ENCODE data around the gene MAPKAPK2. TPM values are rescaled to one million over a fixed set of nuclear protein-coding genes. Genes with fewer than 3 reads are reported as not detected.

MAPKAPK2 gene
- total RNA-seq, 8 experiments from 2014 or later = 29.4 to 120 (median 43.5) TPM

GRCh38 chr1:206723462-206723804, 38.7 kb downstream of the MAPKAPK2 start:
- H3K27ac ChIP-seq = no peak overlapping the region
- 64 to 100% (median 73%) methylated on average over 2 to 3 of the region's 4 CpGs; no CpG with 5 or more reads in 5 of the 10 experiments for WGBS, 10 experiments
- H3K4me3 ChIP-seq = no peak overlapping the region
- no peak for ATAC-seq (replicated peaks in 6 of 8)
- in situ Hi-C loops (cut with MboI; ENCODE audit: low pct_unique_long_range_greater_than_20kb in 2 of 9, low sequenced_read_pairs in 9 of 9, unreplicated experiment in 9 of 9) = no loop called here
- peaks cover 3 to 6% of the 10 kb centered on the region in 2 donors for H3K4me1 ChIP-seq (replicated peaks in 1 of 2)

- Histone ChIP-seq H3K4me1 (replicated peaks in 1 of 2) (peaks cover 3 to 4% of the 10 kb centered on the region in 2 donors), H3K27ac (no peak overlapping the region), H3K4me3 (no peak overlapping the region)
- 13 to 90% (median 72%) methylated on average over 2 to 12 of the region's 12 CpGs; no CpG with 5 or more reads in 1 of the 10 experiments for WGBS, 10 experiments
- peak in 5 of 8 experiments; percentile 11 to 63 (median 55) for ATAC-seq (replicated peaks in 6 of 8)
- in situ Hi-C loops (cut with MboI; ENCODE audit: low pct_unique_long_range_greater_than_20kb in 2 of 9, low sequenced_read_pairs in 9 of 9, unreplicated experiment in 9 of 9) = no loop called here
Measured at GRCh38 chr1:206723805-206724472, 39.2 kb downstream of the MAPKAPK2 start.

GRCh38 chr1:206725109-206725963, 40.6 kb downstream of the MAPKAPK2 start:
- in situ Hi-C loops (cut with MboI; ENCODE audit: low pct_unique_long_range_greater_than_20kb in 2 of 9, low sequenced_read_pairs in 9 of 9, unreplicated experiment in 9 of 9) = loop anchor here in 2 of 9 experiments (25.0 kb wide), 1 partner anchor 187 kb away; the partner anchor contains the start of gene FCMR (in 2 of the 2)
- H3K4me1 ChIP-seq (replicated peaks in 1 of 2) = peaks cover 3 to 4% of the 10 kb centered on the region in 2 donors
- H3K27ac ChIP-seq = no peak overlapping the region
- 0 to 100% (median 71%) methylated on average over 1 to 9 of the region's 9 CpGs; no CpG with 5 or more reads in 2 of the 10 experiments for WGBS, 10 experiments
- peak in 4 of 8 experiments; percentile 7 to 36 (median 16) for ATAC-seq (replicated peaks in 6 of 8)
- no peak overlapping the region for H3K4me3 ChIP-seq

GRCh38 chr1:206727981-206728696, 43.4 kb downstream of the MAPKAPK2 start:
- no peak overlapping the region for H3K4me3 ChIP-seq
- in situ Hi-C loops (cut with MboI; ENCODE audit: low pct_unique_long_range_greater_than_20kb in 2 of 9, low sequenced_read_pairs in 9 of 9, unreplicated experiment in 9 of 9) = loop anchor here in 2 of 9 experiments (25.0 kb wide), 1 partner anchor 184 kb away; the partner anchor contains the start of gene FCMR (in 2 of the 2)
- WGBS, 10 experiments = 92 to 100% (median 100%) methylated on average over 1 to 7 of the region's 8 CpGs; no CpG with 5 or more reads in 4 of the 10 experiments
- ATAC-seq (replicated peaks in 6 of 8) = peak in 4 of 8 experiments; percentile 8 to 73 (median 46)
- peaks cover 3 to 4% of the 10 kb centered on the region in 2 donors for H3K4me1 ChIP-seq (replicated peaks in 1 of 2)
- no peak overlapping the region for H3K27ac ChIP-seq

GRCh38 chr1:206728697-206728987, 43.9 kb downstream of the MAPKAPK2 start:
- Histone ChIP-seq H3K27ac (no peak overlapping the region), H3K4me1 (replicated peaks in 1 of 2) (peaks cover 3 to 4% of the 10 kb centered on the region in 2 donors), H3K4me3 (no peak overlapping the region)
- peak in 2 of 8 experiments; percentile 11 to 20 for ATAC-seq (replicated peaks in 6 of 8)
- 94 to 100% (median 94%) methylated on average over 1 to 9 of the region's 9 CpGs; no CpG with 5 or more reads in 7 of the 10 experiments for WGBS, 10 experiments
- in situ Hi-C loops (cut with MboI; ENCODE audit: low pct_unique_long_range_greater_than_20kb in 2 of 9, low sequenced_read_pairs in 9 of 9, unreplicated experiment in 9 of 9) = loop anchor here in 2 of 9 experiments (25.0 kb wide), 1 partner anchor 184 kb away; the partner anchor contains the start of gene FCMR (in 2 of the 2)

- Histone ChIP-seq H3K4me1 (replicated peaks in 1 of 2) (peaks cover 3 to 4% of the 10 kb centered on the region in 2 donors), H3K27ac (no peak overlapping the region), H3K4me3 (no peak overlapping the region)
- no peak for ATAC-seq (replicated peaks in 6 of 8)
- in situ Hi-C loops (cut with MboI; ENCODE audit: low pct_unique_long_range_greater_than_20kb in 2 of 9, low sequenced_read_pairs in 9 of 9, unreplicated experiment in 9 of 9) = loop anchor here in 2 of 9 experiments (25.0 kb wide), 1 partner anchor 183 kb away; the partner anchor contains the start of gene FCMR (in 2 of the 2)
- 83 to 100% (median 95%) methylated on average over 1 to 4 of the region's 6 CpGs; no CpG with 5 or more reads in 6 of the 10 experiments for whole genome bisulfite sequencing, 10 experiments
Measured at GRCh38 chr1:206729050-206729449, 44.3 kb downstream of the MAPKAPK2 start.

- Histone ChIP-seq H3K27ac (no peak overlapping the region), H3K4me3 (no peak overlapping the region), H3K4me1 (replicated peaks in 1 of 2) (peaks cover 3 to 4% of the 10 kb centered on the region in 2 donors)
- in situ Hi-C loops (cut with MboI; ENCODE audit: low pct_unique_long_range_greater_than_20kb in 2 of 9, low sequenced_read_pairs in 9 of 9, unreplicated experiment in 9 of 9) = loop anchor here in 2 of 9 experiments (25.0 kb wide), 1 partner anchor 183 kb away; the partner anchor contains the start of gene FCMR (in 2 of the 2)
- WGBS, 10 experiments = 78 to 100% (median 96%) methylated on average over 1 to 3 of the region's 3 CpGs; no CpG with 5 or more reads in 3 of the 10 experiments
- ATAC-seq (replicated peaks in 6 of 8) = no peak
Measured at GRCh38 chr1:206729507-206729906, 44.8 kb downstream of the MAPKAPK2 start.

- Histone ChIP-seq H3K4me3 (no peak overlapping the region), H3K4me1 (replicated peaks in 1 of 2) (peaks cover 3 to 4% of the 10 kb centered on the region in 2 donors), H3K27ac (no peak overlapping the region)
- WGBS, 10 experiments = 70 to 97% (median 89%) methylated on average over 2 to 11 of the region's 11 CpGs; no CpG with 5 or more reads in 6 of the 10 experiments
- in situ Hi-C loops (cut with MboI; ENCODE audit: low pct_unique_long_range_greater_than_20kb in 2 of 9, low sequenced_read_pairs in 9 of 9, unreplicated experiment in 9 of 9) = loop anchor here in 2 of 9 experiments (25.0 kb wide), 1 partner anchor 180 kb away; the partner anchor contains the start of gene FCMR (in 2 of the 2)
- no peak for ATAC-seq (replicated peaks in 6 of 8)
Measured at GRCh38 chr1:206732508-206732907, 47.8 kb downstream of the MAPKAPK2 start.

GRCh38 chr1:206732992-206733391, 48.3 kb downstream of the MAPKAPK2 start:
- WGBS, 10 experiments = 91 to 100% (median 95%) methylated on average over 1 to 4 of the region's 11 CpGs; no CpG with 5 or more reads in 7 of the 10 experiments
- in situ Hi-C loops (cut with MboI; ENCODE audit: low pct_unique_long_range_greater_than_20kb in 2 of 9, low sequenced_read_pairs in 9 of 9, unreplicated experiment in 9 of 9) = loop anchor here in 2 of 9 experiments (25.0 kb wide), 1 partner anchor 179 kb away; the partner anchor contains the start of gene FCMR (in 2 of the 2)
- H3K27ac ChIP-seq = no peak overlapping the region
- H3K4me1 ChIP-seq (replicated peaks in 1 of 2) = peaks cover under 1% of the 10 kb centered on the region in 2 donors
- no peak overlapping the region for H3K4me3 ChIP-seq
- no peak for ATAC-seq (replicated peaks in 6 of 8)

- no peak overlapping the region for H3K27ac ChIP-seq
- H3K4me3 ChIP-seq = no peak overlapping the region
- 20 to 100% (median 83%) methylated on average over 1 to 9 of the region's 9 CpGs; no CpG with 5 or more reads in 3 of the 10 experiments for WGBS, 10 experiments
- in situ Hi-C loops (cut with MboI; ENCODE audit: low pct_unique_long_range_greater_than_20kb in 2 of 9, low sequenced_read_pairs in 9 of 9, unreplicated experiment in 9 of 9) = loop anchor here in 2 of 9 experiments (25.0 kb wide), 1 partner anchor 178 kb away; the partner anchor contains the start of gene FCMR (in 2 of the 2)
- ATAC-seq (replicated peaks in 6 of 8) = peak in 6 of 8 experiments; percentile 14 to 51 (median 26)
- H3K4me1 ChIP-seq (replicated peaks in 1 of 2) = no peaks in the 10 kb centered on the region
Measured at GRCh38 chr1:206734499-206735142, 49.9 kb downstream of the MAPKAPK2 start.

GRCh38 chr1:206735553-206736031, 50.9 kb downstream of the MAPKAPK2 start:
- WGBS, 10 experiments = 20 to 100% (median 90%) methylated on average over 1 to 4 of the region's 5 CpGs; no CpG with 5 or more reads in 1 of the 10 experiments
- H3K27ac ChIP-seq = no peak overlapping the region

More at GRCh38 chr1:206735553-206736031, 50.9 kb downstream of the MAPKAPK2 start:
- no peak for ATAC-seq (replicated peaks in 6 of 8)
- in situ Hi-C loops (cut with MboI; ENCODE audit: low pct_unique_long_range_greater_than_20kb in 2 of 9, low sequenced_read_pairs in 9 of 9, unreplicated experiment in 9 of 9) = loop anchor here in 2 of 9 experiments (25.0 kb wide), 1 partner anchor 177 kb away; the partner anchor contains the start of gene FCMR (in 2 of the 2)
- no peak overlapping the region for H3K4me3 ChIP-seq
- no peaks in the 10 kb centered on the region for H3K4me1 ChIP-seq (replicated peaks in 1 of 2)

Measured in motor neuron (in vitro differentiated cells).